Embryonic facial prominence (tissue), 1 donor: ENCODE measurements around the gene TTLL8.

Source experiments
- DNase-seq: peaks from one replicate; pipeline ENCODE4 v3.0.0-alpha.2; 2016; ENCODE audit errors: extremely low spot score

TTLL8 gene

GRCh38 chr22:50061824-50062355 lies 3.8 kb upstream of the TTLL8 start:
- DNase-seq: no peak

DNA sequence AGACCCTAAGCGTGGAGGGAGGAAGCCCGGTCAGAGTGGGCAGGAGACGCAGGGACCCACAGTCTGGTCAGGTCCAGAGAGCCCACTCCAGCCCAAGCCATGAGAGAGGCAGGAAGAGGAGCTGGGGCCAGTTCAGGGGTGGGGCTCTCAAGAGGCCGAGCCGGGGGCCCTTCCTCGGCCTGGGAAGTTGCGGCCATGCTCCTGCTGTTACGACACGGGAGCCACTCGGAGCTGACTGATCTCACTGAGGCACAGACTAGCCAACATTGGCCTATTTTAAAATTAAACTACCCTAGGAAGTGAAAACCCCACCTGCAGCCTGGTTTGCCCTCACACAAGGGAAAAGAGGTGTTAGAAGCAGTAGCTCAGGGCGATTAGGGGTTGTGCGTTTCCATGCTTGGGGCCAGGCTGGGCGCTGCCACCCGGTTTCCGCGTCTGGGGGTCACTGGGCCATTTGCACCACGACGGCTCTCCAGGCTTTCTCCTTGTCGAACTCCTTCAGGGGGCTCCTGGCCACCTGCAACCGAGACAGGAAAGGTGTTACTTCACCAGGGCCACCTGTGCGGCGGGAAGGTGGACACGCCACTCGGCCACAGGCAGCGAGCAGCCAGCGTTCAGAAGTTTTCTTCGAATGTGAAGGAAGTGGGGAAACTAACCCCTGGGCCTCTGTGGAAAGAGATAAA lies 3.2 kb upstream of the TTLL8 start:
- DNase-seq: no peak

DNA sequence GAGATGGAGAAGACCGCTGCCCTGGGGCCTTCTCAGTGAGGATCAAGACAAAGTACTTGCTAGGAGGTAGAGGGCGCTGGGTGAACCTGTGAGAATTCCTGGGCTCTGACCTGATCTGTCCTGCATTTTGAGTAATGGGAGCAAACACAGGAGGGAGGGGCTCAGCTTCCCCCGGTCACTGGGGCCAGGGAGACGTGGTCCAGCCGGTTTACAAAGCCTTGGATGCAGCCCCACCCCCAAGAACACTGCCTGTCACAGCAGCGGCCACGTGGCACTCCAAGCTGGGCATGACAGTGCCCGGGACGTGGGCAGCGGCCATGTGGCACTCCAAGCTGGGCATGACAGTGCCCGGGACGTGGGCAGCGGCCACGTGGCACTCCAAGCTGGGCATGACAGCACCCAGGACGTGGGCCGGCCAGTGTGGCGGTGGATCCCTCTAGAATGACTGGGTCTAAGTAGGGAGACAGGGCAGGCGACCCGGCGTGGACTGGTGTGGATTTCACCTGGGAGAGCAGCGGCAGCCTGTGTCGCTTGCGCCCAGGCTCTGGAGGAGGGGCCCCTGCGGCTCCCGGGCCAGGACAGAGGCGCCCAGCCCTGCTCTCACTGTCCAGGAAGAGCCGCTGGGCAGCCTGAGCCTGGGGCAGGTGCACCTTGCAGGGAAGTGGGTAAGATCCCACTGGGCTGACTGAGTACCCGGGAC lies 2.5 kb upstream of the TTLL8 start:
- no peak for DNase-seq

DNA sequence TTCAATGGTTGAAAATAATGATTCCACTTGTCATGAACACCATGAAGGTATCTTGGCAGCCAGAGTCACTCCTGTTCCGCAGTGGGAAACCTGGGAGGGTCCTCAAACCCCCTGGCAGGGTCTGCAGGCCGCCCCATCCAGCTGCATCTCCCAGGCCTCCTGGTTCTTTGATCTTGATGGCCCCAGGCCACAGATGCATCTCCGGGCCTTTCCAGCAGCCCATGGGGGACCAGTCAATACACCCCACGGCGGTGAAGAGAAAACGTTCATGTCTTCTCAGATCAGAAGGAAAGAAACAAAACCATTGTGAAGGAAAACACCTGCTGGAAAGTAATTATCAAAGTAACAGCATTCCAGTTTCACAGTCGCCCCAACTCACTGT lies 1.8 kb upstream of the TTLL8 start:
- DNase-seq: no peak

DNA sequence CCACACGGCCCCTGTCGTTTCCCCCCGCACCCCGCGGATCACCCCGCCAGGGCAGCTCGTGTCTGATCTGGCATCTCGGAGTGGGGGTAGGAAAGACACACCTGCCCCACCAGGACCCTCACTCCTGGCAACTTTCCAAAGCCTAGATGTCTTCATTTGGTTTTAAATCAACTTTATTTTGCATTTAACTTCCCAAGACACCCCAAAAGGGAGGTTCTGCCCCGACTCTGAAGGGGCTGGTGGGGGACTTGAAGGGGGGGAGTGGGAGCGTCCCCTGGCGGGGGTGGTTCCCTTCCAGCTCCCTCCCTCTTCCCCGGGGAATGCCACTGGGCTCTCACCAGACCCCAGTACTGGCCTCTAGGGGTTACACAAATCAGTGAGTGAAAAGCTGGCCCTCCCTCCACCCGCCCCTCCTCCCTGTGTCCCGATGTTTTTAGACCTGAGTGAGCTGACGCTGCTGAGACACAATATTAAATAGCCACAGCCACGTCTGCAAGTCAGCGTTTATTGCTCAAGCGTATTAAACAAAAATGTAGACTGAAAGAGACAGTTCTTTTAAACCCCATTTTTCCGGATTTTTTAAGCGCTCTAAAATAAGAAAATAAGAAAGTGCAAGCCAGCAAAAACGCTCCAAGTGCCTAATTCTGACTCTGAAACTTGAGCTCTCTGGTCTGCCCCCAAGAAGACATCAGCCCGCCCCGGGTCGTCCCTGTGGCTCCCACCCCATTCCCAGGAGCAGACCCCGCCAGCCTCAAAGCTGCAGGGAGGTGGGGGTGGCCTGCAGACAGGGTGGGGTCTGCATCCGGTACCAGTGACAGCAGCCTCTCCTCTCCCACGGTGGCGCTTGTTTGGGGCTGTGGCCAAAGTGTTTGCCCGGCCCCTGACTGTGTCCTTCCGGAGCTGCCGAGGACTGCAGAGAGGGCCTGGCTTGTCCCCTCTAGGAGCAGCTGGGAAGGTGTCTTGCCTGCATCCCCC lies 1.1 kb upstream of the TTLL8 start:
- DNase-seq: no peak

DNA sequence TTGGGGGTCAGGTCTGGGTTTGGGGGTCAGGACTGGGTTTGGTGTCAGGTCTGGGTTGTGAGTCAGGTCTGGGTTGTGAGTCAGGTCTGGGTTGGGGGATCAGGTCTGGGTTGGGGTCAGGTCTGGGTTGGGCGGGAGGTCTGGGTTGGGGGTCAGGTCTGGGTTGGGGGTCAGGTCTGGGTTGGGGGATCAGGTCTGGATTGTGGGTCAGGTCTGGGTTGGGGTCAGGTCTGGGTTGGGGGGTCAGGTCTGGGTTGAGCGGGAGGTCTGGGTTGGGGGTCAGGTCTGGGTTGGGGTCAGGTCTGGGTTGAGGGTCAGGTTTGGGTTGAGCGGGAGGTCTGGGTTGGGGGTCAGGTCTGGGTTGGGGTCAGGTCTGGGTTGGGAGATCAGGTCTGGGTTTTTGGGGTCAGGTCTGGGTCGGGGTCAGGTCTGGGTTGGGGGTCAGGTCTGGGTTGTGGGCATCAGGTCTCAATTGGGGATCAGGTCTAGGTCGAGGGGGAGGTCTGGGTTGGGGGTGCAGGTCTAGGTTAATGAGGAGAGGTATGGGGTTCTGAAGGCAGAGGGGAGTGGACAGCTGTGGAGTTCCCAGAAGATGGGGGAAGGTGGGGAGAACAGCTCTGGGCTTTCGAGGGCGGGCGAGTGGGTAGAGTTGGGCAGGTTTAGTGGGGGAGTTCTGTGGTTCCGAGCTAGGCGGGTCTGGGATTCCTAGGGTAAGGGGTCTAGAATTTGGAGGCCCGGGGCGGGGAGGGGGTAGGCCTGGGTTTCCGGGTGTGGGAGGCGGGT lies 629 bp downstream of the TTLL8 start:
- DNase-seq: peak; percentile 27

GRCh38 chr22:50056214-50056972 lies 1.7 kb downstream of the TTLL8 start:
- no peak for DNase-seq

- DNase-seq: no peak
Measured at GRCh38 chr22:50053861-50054260, 4.2 kb downstream of the TTLL8 start.

DNA sequence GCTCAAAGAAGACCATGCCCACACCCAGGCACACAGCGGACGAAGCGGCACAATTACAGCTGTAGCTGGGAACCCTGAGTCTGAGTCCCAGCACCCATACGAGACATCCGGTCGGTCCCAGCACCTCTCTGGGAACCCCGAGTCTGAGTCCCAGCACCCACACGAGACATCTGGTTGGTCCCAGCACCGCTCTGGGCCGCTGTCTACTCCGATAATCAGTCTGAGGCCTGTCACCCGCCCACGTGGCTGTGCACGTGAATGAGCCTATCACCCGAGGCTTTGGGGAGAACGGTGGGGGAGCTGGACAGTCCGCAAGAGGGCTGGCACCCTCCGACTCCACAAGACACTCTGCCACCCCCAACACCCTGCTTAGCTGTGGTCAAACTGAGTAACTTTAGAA lies 6.2 kb downstream of the TTLL8 start:
- no peak for DNase-seq

DNA sequence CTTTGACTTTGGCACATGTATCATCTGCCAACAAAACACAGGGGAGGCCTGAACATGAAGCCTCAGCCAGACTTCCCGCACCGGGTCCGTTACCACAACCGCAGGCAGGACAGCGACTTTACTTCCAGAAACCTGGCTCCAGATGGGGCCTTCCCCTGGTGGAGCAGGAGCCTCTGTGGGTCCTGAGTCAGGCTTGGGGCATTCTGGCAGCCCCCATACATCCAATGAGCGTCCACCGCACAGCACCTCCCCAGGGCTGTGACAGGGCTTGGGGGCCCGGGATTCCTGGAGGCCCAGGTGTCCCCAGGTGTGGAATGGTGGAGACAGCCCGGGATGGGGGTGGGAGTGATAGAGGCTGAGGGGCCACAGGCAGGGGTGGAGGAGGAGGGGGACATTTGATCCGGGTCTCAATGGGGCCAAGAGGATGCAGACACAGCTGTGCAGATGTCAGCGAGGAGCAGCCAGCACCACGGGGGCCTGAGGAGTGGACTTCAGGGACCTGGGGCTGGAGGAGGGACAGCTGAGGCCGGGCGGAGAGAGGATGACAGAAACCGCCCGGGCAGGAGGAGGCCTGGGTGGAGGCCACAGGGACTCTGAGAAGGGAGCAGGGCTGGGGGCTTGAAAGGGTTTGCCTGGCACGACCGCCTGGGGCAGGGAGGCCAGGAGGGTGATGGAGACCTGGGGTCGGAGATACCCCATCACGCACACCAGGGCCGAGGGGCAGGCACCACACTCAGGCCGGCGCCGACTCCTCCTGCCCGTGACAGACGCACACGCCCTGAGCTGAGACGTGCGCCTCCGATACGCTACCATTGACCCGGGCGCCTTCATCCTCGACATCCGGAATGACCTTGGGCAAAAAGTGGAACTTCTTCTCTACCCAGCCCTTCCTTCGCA lies 8.6 kb downstream of the TTLL8 start:
- no peak for DNase-seq

DNA sequence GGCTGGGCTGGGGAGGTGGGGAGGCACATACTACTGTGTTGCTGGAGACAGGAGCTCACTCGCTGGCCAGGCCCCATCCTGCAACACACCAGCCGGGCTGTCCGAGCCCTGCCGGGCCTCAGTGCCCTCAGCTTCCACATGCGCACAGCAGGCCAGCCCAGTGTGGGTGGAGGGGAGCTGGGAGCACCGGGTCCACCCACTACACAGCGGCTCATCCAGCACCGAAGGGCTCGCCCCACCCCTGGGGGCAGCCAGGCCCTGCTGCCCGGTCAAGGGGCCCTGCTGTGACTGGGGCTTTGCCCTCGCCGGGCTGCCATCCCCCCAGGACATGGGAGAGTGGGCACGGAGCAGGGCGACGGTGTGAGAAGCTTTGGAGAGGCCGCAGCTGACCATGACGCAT lies 9.3 kb downstream of the TTLL8 start:
- DNase-seq: no peak

- no peak for DNase-seq
Measured at GRCh38 chr22:50048061-50048765, 9.9 kb downstream of the TTLL8 start.

GRCh38 chr22:50047346-50047745 lies 10.8 kb downstream of the TTLL8 start:
- DNase-seq: no peak

DNA sequence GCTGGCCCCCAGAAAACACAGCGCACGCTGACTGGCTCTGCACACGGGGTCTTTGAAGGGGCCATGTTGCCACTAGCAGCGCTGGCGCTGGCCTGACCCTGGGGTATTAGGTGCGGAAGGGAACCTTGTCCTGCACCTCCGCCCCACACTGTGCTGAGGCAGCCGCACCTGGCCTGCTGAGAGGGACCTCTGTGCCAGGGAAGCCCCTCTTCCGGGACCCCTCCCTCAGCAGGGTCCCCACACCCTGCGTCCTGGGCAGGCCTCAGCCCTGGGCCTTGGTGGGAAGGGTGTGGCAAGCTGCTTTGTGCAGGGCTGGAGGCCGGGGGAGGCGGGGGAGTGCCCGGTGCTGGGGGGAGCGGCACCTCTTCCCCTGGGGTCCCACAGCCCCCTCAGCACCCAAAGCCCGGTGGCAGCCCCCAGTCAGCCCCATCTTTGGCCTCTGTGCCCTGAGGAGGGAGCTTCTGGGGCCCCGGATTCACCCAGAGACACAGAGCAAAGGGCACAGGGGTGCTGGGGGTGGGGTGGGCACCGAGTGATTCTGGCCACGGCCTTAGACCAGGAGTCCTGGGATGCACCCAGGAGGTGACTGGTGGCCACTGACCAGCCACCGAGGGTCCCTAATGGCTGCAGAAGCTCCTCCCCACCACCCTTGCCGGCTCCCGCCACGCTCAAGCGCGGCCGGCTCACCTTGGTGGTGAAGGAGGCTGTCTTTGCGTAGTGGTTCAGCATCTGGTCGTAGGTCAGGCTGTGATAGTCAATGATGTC lies 11.4 kb downstream of the TTLL8 start:
- DNase-seq: no peak

GRCh38 chr22:50046019-50046415 lies 12.1 kb downstream of the TTLL8 start:
- no peak for DNase-seq

DNA sequence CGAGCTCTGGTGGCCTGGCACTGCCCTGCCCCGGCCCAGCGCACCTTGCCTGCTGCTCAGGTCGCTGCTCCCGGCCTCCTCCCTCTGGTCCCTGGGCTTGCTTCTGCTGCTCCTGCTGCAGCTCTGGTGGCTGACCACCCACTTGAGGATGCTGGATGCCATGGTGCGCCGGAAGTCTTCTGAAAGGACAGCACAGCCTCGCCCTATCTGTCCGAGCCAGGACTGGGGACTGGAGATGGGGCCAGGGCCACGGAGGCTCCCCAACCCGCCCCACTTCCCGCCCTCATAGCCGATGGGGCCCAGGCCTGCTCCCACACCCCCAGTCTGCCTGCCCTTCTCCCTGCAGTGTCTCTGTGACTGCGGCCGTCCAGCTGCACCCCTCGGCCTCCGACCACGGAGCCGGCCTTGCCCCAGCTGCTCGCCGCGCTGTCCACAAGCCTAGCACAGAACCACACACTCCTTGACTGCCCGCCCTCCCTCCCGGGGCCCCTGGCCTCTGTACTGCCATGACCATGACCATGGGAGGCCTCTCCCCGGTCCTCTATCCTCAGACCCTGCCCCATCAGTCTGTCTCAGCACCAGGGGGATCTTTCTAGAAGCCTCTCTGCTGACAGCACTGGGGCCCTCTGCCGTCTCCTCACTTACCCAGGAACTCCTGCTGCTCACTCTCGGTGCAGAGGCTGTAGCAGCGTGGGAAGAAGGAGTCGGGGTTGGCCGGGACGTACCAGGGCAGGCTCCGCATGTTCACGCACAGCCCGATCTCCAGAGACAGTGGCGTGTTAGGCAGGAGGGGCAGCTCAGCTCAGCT lies 12.7 kb downstream of the TTLL8 start:
- no peak for DNase-seq

DNA sequence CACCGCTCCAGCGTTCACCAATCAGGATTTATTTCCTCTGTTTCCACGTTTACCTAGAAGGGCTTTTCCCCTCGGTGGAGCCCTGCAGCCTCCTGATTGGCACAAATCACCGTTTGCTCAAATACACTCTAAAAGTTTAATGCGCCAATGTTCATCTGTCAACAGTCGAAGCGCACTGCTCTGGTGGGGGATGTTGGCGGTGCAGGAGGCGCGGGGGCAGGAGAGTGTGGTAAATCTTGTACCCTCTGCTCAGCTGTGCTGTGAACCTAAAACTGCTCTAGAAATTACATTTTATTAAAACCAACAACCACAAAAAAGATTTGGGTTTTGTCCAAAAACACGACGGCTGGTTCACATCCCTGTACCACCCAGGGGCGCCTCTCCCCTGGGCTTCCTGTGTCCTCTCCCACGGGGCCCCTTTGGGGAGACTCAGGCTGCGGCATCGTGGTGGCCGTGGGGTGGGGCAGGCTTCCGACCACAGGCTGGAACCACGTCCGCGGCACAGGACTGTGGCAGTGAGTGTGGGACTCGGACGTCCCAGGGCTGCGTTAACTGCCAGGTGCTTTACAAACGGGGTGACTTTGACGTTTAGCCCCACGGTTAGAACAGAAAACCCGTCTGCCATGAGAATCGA lies 13.5 kb downstream of the TTLL8 start:
- DNase-seq: no peak
